Stimulated activated CD8-positive, alpha-beta memory T cell treated with anti-CD3 and anti-CD28 coated beads, Interleukin-7, amount 100 ng/mL, for 24 hours (primary cell): ENCODE data around the gene GPN2.
"Not testable (repeated sequence)": the region's sequence is repeated elsewhere in the genome, so short reads cannot be mapped to it uniquely, and the experiment has no call there.

ENCODE experiments used
- DNase-seq: peaks from one replicate; pipeline ENCODE4 v3.0.0-alpha.2; 2020; ENCODE audit warnings: low read depth

The GPN2 gene

DNA sequence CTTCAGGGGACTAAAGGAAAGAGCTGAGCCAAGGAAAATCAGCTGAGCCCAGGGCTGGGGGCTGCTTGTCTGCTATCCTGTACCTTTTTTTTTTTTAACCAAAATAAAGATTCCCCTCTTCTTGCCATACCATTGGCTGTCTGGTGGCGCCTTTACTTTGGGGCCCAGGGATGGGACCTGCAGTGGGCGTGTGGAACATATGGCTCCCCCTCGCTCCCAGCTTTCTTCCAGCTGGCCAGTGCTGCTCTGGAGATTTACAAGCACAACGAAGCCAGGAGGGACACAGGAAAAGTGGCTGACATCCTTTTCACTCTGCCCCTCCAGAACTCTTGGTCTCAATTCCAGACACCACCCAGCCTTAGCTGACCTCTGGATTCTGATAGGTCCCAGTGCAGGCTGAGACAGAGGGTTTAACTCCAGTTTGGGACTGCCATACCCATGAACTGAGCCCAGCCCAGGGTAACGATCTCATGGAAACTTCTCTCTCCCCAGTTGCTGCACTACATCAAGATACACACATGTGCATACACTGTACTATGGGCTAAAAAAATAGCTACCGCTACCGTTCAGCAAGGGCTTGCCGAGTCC is 32.5 kb downstream of the GPN2 start:
- DNase-seq = no peak

DNA sequence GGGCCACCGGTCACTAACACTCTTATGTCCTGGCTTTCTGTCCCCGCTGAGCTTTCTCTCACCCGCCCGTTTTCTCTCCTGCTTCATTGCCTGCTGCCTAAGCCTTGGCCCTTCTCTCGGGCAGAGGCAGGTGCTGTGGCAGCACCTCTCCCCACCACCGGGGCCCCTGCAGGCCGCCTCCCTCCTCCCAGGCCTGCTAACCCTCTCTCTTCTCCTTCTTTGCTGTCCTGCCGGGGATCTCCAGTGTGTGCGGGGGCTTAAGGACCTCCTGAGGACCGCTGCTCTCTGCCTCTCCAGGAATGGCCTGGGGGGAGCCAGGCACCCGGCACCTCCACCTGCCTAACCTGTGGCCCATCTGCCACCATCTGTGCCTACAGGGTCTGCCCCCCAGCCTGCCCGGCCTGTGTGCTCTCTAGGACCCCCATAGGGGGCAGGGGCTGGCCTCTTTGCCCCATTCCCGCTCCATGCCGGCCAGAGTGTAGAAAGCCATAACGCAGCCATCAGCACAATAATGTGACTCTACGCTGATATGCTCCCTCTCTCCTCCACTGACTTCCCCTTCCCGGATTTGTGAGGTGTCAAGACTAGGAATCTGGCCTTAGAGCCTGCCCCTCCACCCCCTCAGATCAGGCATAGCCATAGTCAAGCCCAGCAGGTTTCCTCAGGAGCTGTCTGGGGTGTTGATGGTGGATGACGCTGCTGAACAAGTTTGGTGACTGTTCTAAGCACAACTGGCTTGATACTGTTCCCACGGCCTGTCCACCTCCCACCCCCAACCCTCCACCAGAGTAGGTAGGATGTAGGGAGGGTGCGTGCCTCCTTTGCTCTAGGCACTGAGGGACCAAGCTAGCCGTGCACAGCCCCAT is 33.2 kb downstream of the GPN2 start:
- no peak for DNase-seq

DNA sequence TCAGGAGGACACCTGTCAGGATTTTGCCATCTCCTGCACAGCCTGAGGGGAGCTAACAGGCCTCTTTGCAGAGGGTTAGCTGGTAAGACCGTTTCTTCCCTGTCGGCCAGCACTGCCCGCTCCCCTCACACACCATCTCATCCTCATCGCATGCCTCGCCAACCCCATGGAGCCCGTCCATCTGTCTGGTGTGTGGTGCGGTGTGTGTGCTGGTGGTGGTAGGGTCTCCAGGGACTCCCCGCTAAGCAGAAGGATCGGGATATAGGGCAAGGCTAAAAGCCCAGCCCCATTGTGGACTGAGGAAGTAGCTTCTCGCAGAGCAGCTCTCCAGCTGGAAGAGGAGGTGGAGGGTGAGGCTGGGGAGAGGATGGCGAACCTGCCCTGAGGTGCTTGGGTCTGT is 33.9 kb downstream of the GPN2 start:
- DNase-seq = no peak

DNA sequence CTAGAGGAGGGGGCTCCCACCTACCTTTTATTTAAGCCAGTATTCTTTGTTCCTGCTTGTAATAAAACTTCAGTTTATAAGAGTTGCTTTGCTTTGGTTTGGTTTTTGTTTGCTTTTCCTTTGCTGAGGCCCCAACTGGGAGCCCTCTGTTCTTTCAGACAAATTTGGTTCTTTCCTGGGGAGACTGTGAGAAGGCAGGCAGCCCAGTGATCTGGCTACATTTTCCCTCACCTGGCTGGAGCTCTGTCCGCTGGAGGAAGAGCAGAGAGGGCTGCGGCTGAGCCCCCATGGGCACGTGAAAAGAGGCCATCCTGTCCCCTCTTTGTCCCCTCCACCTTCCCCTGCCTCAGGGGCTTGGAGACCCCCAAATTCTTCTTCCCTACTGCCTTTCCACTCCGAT is 34.4 kb downstream of the GPN2 start:
- no peak for DNase-seq

DNA sequence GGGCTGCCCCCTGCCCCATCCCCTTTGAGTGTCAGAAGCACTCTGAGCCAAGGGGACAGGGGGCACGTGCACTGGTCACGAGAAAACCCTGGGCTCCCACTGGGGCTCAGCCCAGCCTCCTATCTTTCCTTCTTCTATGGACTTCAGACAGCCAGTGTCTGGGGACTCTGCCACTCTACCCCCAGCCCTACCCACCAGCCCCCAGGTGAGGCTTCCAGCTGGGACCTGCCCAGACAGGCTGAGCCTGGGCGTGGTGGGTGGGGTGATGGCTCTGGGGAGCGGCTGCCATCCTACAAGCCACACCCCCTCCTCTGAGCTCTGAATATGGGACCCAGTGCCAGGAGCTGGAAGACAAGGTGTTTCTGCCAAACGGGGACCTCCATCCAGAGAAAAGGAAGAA is 35.2 kb downstream of the GPN2 start:
- no peak for DNase-seq

DNA sequence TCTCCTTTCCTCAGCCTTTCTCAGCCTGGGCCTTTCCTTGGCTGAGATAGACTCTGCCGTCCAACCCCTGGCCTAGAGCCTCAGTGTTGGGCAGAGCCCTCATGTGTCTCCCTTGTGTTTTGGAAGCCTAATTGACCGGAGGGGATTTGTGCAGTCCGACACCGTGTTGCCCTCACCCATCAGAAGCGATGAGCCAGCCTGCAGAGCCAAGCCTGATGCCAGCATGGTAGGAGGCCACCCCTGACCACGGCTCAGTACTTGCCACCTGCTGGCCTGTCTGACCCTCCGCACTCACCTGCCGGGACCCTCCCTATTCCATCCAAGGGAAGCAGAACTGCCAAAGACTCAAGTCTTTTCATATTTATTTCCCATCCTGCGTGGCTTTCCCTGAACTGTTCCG is 36.5 kb downstream of the GPN2 start:
- no peak for DNase-seq

DNA sequence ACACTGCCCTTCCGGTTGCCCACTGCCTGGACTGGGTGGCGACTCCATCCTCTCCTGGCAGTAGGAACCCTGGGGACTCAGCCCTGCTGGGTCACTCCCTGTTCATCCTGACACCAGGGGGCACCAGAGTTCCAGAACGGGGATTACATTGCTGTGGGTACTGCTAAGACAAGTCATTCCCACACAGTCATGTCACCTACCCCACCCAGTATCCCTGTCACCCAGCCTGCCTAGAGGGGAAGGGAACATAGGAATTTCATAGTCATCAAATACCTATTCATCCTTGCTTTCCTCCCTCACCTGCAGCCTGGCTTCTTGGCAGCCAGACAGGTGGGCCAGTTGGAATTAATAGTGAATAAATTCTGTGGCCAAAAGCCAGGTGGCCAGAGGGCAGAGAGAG is 36.9 kb downstream of the GPN2 start:
- DNase-seq = peak; percentile 64

DNA sequence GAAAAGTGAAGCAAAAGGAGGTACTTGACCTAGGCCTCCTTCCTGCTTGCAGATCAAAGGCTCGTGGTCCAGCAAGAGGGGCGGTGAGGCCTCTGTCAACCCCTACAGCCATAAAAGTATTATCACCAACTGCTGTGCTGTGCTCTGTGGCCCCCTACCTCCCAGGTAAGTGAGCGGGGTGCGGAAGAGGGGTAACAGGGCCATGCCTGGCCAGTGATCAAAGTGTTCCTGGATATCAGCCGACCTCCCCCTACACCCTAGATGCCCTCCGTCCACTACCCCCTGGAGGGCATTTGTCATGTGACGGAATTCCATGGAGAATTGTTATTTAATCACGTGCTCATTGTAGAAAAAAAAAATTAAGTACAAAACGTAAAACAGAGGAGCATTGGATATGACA is 37.4 kb downstream of the GPN2 start:
- no peak for DNase-seq

DNA sequence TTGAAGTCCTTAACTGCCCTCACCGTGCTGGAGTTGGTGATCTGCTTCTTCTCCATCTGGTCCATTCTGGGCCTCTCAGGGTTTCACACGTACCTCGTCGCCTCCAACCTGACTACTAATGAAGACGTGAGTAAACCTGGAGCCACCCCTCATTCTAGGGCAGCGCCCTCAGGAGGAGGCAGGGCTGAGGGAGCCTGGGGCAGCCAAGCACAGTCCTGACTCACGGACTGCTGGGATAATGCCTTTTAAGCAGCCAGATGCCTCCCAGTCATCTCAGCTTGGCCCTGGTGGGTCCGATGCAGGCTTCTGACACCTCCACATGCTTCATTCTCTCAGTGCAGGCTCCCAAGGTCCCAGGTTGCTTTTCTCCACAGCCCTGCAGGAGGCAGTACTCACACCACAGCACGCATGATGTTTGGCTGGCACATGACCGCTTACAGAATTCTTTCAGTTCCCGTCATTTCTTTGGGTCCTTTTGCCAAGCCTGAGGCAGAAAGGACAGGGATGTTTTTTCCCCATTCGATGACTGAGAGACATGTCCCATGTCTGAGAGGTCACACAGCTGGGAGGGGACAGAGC is 38.9 kb downstream of the GPN2 start:
- DNase-seq = no peak

DNA sequence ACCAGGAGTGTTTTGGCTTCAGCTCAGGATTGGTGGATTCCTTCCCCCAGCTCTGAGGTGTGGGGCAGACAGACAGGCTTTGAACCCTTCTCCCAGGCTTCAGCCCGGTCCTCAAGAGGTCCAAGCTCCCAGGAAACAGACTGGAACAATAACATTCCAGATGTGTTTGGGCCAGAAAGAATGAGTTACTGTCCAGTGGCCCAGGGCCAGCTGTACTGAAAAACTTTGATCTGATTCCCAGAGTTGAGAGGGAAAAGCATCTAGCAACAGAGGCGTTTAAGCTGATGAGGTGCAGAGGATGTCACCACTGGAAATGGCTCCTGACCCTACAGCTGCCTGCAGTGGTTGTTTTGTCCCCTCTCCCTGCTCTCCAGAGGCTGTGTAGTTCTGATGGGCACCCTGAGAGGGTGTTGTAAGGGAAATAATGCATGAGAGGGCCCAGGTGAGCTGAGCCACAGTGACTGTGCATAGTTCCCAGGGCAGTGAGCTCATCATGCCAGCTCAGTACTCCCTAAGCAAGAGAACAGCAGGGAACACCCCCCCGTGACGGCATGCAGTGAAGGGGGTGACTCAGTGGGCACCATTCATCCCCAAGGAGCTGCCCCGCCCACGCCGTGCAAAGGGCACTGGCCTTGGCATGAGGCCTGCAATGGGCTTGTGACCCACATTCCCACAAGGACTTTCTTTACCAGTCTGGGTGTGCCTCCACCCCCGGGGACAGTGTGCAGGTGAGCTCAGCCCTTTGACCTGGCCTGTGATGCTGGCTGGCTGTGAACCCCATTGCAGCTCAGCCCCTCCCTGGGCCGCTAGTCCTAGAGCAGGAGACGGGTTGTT is 40.9 kb downstream of the GPN2 start:
- no peak for DNase-seq

DNA sequence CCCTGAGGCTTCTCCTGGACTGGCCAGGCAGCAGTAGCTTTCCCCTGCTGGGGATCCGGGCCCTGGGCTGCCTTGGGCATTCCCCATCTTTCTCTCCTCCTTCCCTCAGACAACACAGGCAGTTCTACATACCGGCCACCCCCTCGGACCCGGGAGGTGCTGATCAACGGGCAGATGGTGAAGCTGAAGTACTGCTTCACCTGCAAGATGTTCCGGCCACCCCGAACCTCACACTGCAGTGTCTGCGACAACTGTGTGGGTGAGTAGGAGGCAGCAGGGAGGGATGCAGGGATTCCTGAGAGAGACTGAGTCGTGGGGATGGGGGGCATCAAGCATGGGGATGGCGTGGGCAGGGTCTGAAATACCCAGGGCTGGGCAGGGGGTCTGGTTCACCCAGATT is 41.6 kb downstream of the GPN2 start:
- no peak for DNase-seq

DNA sequence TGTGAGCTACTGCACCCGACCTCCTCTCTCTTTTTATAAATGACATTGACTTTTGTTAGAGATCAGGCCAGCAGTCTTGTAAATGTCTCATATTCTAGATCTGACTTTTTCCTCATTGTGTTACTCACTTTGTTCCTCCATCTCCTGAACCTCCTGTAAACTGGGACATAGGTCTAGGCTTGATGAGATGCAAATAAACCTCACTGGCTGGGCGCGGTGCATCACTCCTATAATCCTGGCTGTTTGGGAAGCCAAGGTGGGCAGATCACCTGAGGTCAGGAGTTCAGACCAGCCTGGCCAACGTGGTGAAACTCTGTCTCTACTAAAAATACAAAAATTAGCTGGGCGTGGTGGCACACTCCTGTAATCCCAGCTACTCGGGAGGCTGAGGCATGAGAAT is 42.3 kb downstream of the GPN2 start:
- not testable (repeated sequence) for DNase-seq

DNA sequence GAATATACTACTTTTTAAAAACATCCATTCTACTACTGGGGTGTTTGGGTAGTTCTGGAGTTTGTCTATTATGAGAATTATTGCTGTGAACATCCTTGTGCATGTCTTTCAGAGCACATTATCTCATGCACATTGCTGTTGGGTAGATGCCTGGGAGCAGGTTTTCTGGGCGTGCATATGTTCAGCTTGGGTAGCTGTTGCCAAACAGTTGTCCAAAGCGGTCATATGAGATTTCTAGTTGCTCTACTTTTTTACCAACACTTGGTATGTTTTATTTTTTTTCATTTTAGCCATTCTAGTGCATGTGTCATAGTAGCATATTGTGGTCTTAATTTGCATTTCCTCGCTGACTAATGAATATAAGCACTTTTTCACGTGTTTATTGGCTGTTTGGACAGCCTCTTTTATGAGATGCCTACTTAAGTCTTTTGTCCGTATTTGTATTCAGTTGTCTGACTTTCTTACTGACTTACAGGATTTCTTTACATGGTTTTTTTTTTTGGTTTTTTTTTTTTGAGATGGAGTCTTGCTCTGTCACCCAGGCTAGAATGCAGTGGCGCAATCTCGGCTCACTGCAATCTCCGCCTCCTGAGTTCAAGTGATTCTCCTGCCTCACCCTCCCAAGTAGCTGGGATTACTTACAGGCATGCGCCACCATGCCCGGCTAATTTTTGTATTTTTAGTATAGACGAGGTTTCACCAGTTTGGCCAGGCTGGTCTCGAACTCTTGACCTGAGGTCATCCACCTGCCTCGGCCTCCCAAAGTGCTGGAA is 45.5 kb downstream of the GPN2 start:
- DNase-seq = no peak

DNA sequence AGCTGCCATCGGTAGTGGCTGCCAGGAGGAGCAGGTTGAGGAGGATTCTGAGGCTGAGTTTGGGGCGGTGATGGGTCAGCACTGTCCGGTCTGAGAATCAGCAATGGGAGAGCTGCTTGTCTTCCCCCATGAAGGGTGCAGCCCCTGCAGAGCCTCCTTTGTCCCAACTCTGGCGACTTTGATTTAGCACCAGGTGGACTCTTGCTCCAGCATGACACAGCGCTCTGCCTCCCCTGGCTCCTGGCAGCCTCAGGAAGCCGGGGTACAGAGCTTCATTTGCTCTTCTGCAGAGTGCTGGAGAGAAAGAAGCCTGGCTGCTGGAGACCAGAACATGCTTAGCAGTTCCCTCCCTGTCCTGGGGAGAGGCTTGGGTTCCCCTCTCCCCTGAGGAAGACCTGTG is 50.3 kb downstream of the GPN2 start:
- DNase-seq = no peak

DNA sequence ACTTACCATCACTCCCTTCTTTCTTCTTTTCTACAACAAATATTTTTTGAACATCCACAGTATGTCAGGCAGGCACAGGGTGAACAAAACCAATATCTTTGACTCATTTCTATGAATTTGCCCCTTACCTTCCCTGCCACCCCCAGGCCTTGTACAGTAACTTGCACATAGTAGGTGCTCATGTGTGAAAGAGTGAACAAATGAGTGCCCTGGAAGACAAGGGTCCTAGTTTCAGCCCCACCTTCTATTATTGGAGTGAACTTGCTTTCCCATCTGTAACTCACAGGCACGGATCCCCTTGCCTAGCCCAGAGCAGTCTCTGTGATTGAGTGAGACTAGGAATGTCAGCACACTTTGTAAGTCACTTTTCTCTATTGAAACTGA is 50.8 kb downstream of the GPN2 start:
- no peak for DNase-seq

DNA sequence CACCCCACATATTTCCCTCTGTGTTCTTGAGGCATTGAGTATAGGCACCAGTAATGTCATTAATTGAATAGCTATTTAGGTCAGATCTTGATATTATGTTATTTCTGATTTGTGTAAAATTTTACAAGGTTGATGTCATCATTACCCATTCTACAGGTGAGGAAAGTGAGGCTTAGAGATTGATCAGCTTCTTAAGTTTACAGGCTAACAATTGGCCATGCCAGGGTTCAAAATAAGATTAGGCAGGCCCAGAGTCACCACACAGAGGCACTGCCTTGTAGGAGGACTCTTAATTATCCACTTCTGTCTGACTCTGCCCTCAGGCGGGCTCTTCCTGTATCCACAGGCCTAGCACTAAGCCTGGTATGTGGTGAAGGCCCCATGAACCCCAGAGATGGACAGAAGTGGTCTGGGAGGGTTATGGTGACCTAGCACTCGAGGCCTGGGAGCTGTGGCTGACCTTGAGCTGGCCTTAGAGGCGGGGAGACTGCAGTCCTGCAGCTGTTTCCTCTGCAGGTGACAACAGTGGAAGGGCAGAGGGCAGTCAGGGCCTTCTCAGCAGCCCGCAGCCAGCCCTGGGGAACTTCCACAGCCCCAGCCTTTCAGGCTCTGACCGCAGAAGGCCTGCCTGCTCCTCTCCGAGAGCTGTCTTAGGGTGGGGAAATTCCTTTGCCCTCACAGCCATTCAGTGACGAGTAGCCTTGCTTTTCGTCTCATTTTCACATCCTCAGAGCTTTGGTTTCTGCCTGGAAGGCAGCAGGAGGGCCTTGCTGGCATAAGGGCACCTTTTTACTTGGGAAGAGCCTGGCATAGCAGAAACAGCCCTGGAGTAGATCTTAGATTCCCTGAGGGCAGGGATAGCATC is 51.4 kb downstream of the GPN2 start:
- DNase-seq = no peak

DNA sequence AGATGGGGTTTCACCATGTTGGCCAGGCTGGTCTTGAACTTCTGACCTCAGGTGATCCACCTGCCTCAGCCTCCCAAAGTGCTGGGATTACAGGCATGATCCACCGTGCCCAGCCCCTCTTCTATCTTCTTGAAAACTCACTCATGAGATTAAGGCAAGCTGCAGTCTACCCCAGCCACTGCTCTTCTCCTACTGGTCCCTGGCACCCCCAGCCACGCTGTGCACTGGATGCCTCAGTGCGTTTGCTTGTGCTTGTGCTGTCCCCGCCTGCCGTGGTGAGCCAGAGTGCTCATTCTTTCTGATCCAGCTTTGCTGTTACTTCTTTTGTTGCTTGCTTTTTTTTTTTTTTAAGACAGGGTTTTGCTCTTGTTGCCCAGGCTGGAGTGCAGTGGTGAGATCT is 52.4 kb downstream of the GPN2 start:
- DNase-seq = not testable (repeated sequence)

DNA sequence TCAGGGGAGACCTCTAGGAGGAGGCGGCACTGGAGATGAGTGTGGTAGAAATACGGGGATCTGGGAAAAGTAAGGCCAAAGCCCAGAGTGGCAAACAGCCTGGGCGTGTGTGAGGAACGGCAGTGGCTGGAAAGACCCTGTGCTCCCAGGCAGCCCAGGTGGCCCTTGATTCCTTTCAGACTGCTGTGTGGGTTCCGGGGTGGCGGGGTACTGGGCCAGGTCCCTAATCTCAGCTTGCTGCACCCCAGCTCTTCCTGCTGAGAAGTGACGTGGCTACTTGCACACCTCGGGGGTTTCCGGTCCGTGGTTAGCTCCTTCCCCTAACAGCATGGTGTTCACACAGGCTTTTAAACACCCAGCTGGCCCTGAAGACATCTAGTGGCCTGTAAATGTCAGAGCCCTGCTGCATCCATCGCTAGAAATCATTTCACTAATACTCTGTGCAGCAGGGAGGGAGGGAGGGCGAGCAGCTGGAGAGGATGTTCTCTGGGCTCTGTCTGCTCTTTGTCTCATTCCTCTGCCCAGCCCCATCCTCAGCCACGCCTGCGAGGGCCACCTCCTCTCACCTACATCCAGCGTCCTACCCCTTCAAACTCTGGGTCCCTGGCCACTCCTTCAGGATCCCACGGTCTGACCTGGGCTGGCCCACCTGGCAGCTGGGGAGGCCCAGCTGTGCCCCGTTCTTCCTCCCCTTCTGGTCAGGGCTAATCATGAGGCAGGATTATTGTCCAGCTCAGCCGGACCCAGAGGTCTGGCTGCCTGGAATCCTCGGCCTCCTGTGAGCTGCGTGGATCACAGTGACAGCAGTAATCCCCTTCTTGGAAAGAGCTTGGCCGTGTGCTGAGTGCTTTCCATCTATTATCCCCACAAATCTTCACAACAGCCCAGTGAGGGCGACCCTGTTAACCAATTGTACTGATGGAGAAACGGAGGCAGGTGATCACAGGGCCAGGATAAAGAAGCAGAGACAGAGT is 56.4 kb downstream of the GPN2 start:
- DNase-seq = peak; percentile 65

DNA sequence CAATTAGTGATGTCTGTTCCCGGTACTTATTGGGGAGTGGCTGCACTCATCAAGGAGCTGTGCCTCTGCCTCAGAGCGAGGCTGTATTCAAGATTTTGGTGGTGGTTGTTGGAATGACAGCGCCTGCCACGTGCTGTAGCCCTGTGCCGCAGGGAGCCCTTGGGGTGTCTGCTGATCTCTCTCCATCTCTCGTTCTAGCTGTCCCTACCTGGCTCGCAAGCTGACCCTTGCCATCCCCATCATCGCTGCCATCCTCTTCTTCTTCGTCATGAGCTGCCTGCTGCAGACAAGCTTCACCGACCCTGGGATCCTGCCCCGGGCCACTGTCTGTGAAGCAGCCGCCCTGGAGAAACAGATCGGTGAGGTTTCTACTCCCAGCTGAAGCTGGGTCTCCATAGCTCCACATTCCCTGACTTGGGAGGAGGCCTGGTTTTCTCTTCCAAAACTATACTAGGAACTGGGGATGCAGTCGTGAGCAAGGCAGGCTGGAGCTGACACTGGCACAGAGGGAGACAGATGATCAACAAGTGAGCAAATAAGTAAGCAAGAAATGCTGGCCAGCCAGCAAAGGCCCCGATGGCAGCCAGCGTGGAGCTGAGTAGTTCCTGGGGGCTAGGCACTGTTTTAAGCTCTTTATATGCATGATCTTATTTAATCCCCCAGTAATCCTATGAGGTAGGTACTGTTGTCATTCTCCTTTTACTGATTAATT is 57.7 kb downstream of the GPN2 start:
- no peak for DNase-seq
